Measurements from ENCODE around the gene NPM1.
"Not testable (repeated sequence)": the region's sequence is repeated elsewhere in the genome, so short reads cannot be mapped to it uniquely, and the experiment has no call there.

Gene NPM1

DNA sequence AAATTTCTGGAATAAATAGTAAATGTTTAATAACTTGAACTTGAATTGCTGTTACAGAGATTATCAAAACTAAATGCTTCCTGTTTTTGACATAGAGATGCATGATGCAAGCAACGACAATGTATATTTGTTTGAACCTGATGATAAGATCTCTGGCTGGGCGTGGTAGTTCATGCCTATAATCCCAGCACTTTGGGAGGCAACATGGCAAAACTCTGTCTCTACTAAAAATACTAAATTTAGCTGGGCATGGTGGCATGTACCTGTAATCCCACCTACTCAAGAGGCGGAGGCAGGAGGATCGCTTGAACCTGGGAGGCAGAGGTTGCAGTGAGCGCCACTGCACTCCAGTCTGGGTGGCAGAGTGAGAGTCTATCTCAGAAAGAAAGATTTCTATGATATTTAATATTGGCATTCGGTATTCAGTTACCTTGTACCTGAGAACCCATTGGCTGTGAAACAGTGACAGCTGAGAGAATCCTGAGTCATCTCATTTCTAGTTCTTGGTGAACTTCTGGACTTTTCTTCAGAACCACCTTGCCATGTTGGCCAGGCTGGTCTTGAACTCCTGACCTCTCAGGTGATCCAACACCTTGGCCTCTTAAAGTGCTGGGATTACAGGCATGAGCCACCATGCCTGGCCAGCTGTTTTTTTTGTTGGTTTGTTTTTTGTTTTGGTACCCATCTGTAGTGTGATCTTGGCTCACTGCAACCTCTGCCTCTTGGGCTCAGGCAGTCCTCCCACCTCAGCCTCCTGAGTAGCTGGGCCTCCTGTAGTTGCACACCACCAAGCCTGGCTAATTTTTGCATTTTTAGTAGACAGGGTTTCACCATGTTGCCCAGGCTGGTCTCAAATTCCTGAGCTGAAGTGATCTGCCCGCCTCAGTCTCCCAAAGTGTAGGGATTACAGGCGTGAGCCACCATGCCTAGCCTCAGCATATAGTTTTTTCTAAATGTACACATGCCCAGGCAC, 21.8 kb downstream of the NPM1 start:
- TF ChIP-seq, protein P1, sequence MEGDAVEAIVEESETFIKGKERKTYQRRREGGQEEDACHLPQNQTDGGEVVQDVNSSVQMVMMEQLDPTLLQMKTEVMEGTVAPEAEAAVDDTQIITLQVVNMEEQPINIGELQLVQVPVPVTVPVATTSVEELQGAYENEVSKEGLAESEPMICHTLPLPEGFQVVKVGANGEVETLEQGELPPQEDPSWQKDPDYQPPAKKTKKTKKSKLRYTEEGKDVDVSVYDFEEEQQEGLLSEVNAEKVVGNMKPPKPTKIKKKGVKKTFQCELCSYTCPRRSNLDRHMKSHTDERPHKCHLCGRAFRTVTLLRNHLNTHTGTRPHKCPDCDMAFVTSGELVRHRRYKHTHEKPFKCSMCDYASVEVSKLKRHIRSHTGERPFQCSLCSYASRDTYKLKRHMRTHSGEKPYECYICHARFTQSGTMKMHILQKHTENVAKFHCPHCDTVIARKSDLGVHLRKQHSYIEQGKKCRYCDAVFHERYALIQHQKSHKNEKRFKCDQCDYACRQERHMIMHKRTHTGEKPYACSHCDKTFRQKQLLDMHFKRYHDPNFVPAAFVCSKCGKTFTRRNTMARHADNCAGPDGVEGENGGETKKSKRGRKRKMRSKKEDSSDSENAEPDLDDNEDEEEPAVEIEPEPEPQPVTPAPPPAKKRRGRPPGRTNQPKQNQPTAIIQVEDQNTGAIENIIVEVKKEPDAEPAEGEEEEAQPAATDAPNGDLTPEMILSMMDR (IDR thresholded peaks at IDR 0.05; ENCODE audit: low read depth, low read length): no peak
- H3K4me3 ChIP-seq (ENCODE audit: low read depth, low read length): no peak overlapping the region

DNA sequence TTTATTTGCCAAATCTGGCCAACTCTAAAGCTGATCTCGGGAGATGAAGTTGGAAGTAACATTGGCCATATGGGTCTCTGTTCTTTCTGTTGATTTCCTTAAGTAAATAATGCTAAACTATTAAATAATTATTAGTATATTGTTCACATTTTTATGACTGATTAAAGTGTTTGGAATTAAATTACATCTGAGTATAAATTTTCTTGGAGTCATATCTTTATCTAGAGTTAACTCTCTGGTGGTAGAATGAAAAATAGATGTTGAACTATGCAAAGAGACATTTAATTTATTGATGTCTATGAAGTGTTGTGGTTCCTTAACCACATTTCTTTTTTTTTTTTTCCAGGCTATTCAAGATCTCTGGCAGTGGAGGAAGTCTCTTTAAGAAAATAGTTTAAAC, 22.5 kb downstream of the NPM1 start:
- TF ChIP-seq, protein P1 (IDR thresholded peaks at IDR 0.05; ENCODE audit: low read depth, low read length): no peak

DNA sequence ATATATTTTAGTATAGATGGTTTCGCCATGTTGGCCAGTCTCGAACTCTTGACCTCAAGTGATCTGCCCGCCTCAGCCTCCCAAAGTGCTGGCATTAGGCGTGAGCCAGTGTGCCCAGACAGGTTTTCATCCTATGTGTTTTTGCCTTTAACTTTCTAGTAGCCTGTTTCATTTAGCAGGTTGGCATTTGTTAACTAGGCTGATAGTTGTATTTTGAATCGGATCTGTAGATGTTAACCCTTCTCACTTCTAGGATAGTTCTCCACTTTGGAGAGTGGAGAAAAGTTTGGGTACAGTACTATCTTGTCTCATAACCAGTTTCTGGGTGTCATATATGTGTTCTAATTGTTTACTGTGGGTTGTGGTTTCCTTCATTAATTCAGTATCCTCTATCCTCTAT, 24.5 kb downstream of the NPM1 start:
- TF ChIP-seq, protein P1 (IDR thresholded peaks at IDR 0.05; ENCODE audit: low read depth, low read length): no peak
- H3K4me3 ChIP-seq (ENCODE audit: low read depth, low read length): no peak overlapping the region

More for the DNA sequence above, 22.5 kb downstream of the NPM1 start:
- no peak overlapping the region for H3K4me3 ChIP-seq (ENCODE audit: low read depth, low read length)

GRCh38 chr5:171413153-171413910, 25.7 kb downstream of the NPM1 start:
- TF ChIP-seq, protein P1 (IDR thresholded peaks at IDR 0.05; ENCODE audit: low read depth, low read length): no peak
- H3K4me3 ChIP-seq (ENCODE audit: low read depth, low read length): no peak overlapping the region

DNA sequence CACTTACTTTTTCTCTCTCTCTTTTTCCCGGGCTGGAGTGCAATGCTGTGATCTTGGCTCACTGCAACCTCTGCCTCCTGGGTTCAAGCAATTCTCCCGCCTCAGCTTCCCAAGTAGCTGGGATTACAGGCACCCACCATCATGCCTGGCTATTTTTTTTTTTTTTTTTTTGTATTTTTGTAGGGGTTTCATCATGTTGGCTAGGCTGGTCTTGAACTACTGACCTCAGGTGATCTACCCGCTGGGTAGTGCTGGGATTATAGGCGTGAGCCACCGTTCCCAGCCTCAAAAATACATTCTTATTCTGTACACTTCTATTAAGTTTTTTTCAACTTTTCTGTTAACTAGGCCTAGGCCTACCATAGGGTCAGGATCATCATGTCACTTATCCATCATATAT, 26.3 kb downstream of the NPM1 start:
- not testable (repeated sequence) for H3K4me3 ChIP-seq (ENCODE audit: low read depth, low read length)

GRCh38 chr5:171415115-171415730, 27.6 kb downstream of the NPM1 start:
- TF ChIP-seq, protein P1 (IDR thresholded peaks at IDR 0.05; ENCODE audit: low read depth, low read length): no peak
- no peak overlapping the region for H3K4me3 ChIP-seq (ENCODE audit: low read depth, low read length)

- TF ChIP-seq, protein P1 (IDR thresholded peaks at IDR 0.05; ENCODE audit: low read depth, low read length): no peak
- H3K4me3 ChIP-seq (ENCODE audit: low read depth, low read length): no peak overlapping the region
Measured at GRCh38 chr5:171416160-171417049, 28.8 kb downstream of the NPM1 start.
